Activated naive CD4-positive, alpha-beta T cell treated with anti-CD3 and anti-CD28 coated beads, Interleukin-2, amount 50 U/mL, for 24 hours (primary cell): ENCODE measurements around the gene FERMT1.
"Not testable (repeated sequence)": the region's sequence is repeated elsewhere in the genome, so short reads cannot be mapped to it uniquely, and the experiment has no call there.

Experiments used
- H3K27ac Mint-ChIP-seq: one replicate; pipeline ENCODE4 v1.8.0; 2021; ENCODE audit warnings: mild to moderate bottlenecking, mixed read lengths
- H3K27me3 Mint-ChIP-seq: one replicate; pipeline ENCODE4 v1.8.0; 2021; ENCODE audit warnings: mixed read lengths
- H3K36me3 Mint-ChIP-seq: one replicate; pipeline ENCODE4 v1.8.0; 2021; ENCODE audit warnings: mixed read lengths
- H3K4me1 Mint-ChIP-seq: one replicate; pipeline ENCODE4 v1.8.0; 2021; ENCODE audit warnings: mixed read lengths
- H3K4me3 Mint-ChIP-seq: one replicate; pipeline ENCODE4 v1.8.0; 2021; ENCODE audit warnings: mild to moderate bottlenecking, mixed read lengths
- H3K9me3 Mint-ChIP-seq: one replicate; pipeline ENCODE4 v1.8.0; 2021; ENCODE audit warnings: mixed read lengths

The FERMT1 gene

DNA sequence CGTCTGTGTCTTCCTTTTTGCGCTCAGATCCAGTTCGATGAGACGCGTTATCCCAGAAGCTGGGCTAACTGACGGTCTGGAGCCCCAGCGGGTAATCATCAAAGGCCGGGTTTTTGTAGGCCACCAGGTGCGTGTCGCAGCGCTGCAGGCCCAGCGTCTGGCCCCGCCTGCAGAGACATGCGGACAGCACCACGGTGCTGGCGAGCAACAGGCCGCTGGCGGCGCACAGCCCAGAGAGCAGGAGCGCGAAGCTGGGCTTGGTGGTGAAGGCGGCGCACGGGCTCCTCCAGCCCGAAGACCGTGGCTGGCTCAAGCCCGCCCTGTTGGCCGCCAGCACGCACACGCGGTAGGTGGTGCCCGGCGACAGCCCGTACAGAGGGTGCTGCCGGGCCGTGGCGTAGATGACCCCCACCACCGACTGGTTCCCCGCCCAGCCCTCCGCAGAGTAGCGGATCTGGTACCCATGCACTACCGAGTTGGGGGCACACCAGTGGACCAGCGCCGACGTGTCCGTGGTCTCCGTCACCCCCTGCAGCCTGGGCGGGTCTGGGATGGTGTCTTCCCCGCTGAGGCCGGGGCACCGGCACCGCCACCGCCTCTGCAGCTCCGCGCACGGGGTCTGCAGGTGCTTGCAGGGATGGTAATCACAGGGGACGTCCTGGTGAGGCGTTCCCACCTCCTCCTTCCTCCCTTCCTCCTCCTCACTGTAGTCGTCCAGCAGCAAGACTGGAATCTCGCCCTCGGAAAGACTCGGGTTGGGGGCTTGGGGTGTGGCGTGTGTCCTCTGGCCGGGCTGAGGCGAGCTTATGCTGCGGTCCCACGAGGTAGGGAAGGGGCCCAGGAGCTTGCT, 81.6 kb downstream of the FERMT1 start:
- H3K36me3 Mint-ChIP-seq = peaks cover 20% of the 10 kb centered on the region
- H3K27ac Mint-ChIP-seq = no peak overlapping the region
- H3K4me1 Mint-ChIP-seq = no peaks in the 10 kb centered on the region
- H3K27me3 Mint-ChIP-seq = no peaks in the 10 kb centered on the region
- H3K4me3 Mint-ChIP-seq = no peak overlapping the region
- H3K9me3 Mint-ChIP-seq = no peaks in the 10 kb centered on the region

DNA sequence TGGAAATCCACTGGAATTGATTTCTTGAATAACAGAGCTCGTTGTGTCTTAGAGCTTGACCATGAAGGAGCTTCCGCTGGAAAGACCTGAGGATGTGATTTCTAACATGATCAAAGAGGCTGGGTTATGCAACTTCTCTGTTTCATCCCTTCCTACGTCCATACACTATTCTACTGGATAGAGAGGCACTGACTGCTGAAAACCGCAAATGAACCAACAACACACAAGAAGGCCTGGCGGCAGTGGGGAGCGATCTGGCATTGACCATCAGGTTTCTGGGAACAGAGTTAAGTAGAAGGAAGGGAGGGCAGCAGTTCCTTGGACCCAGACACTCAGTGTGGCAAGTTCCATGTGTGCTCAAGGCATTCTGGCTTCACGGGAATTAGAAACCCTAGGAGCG, 82.3 kb downstream of the FERMT1 start:
- Mint-ChIP-seq H3K36me3 (peaks cover 21% of the 10 kb centered on the region), H3K4me1 (no peaks in the 10 kb centered on the region), H3K27ac (no peak overlapping the region), H3K9me3 (no peaks in the 10 kb centered on the region), H3K4me3 (no peak overlapping the region), H3K27me3 (no peaks in the 10 kb centered on the region)

- H3K27ac Mint-ChIP-seq = no peak overlapping the region
- H3K36me3 Mint-ChIP-seq = peaks cover 22% of the 10 kb centered on the region
- no peaks in the 10 kb centered on the region for H3K4me1 Mint-ChIP-seq
- no peaks in the 10 kb centered on the region for H3K27me3 Mint-ChIP-seq
- H3K4me3 Mint-ChIP-seq = no peak overlapping the region
- H3K9me3 Mint-ChIP-seq = no peaks in the 10 kb centered on the region
Observed at GRCh38 chr20:6039766-6040165, 83.1 kb downstream of the FERMT1 start.

DNA sequence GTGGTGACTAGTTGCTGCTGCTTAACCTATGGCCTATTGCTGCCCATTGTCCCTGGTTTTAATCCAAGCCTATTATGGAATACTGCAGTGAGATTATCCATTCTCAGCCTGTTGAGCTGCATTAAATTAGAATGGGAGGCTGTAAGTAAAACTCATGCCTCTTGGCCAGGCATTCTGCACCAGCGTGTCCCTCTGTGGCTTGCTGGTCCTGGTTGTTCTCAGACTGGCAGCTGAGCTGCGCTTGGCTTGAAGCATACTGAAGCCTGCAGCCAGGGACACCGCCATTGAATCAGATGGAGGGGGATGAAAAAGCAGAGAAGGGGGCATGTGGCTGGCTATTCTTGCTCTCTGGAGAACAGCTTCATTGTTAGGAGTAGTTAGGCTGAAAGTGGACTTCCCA, 84.6 kb downstream of the FERMT1 start:
- no peaks in the 10 kb centered on the region for H3K27me3 Mint-ChIP-seq
- no peak overlapping the region for H3K27ac Mint-ChIP-seq
- peaks cover 3% of the 10 kb centered on the region for H3K4me1 Mint-ChIP-seq
- H3K36me3 Mint-ChIP-seq = peaks cover 31% of the 10 kb centered on the region
- no peaks in the 10 kb centered on the region for H3K9me3 Mint-ChIP-seq
- no peak overlapping the region for H3K4me3 Mint-ChIP-seq

DNA sequence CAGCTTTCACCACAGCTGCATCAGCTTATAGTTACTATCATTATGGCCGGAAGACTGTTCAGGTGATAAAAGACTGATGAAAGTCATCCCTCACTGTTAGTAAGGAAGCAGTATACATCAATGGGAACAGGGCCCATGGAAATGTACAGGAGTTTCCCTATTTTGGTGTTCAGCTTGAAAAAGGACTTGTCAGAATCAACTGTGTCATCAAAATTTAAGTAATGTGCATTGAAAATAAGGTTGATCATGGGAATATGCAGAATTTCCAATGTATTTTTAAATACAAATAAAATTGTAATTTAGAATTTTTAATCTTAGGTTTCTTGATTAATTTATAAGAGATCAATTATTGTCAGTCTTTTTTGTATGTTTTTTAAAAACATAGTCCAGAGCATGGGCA, 85.7 kb downstream of the FERMT1 start:
- Mint-ChIP-seq H3K4me1 (peaks cover 3% of the 10 kb centered on the region), H3K4me3 (no peak overlapping the region), H3K27ac (no peak overlapping the region), H3K36me3 (peaks cover 30% of the 10 kb centered on the region), H3K9me3 (no peaks in the 10 kb centered on the region), H3K27me3 (no peaks in the 10 kb centered on the region)

DNA sequence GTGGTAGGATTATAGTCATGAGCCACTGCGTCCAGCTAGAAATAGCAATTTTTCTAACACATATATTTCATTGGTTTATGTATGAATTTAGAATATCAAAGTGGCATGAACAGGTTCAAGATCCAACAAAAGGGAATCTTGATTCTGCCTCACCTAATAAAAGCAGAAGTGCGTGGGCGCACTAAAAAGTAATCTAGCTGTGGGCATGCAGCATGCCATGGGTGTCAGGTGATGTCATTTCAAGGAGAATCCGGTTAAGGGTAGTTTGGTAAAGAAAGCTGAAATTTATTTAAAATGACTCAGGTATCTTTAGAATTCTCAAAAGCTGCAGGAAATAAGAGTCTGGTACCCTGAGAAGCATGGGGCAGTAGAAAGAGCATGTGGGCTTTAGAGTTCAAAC, 86.6 kb downstream of the FERMT1 start:
- Mint-ChIP-seq H3K4me1 (peaks cover 6% of the 10 kb centered on the region), H3K4me3 (no peak overlapping the region), H3K27me3 (no peaks in the 10 kb centered on the region), H3K36me3 (peaks cover 30% of the 10 kb centered on the region), H3K9me3 (no peaks in the 10 kb centered on the region), H3K27ac (no peak overlapping the region)

- Mint-ChIP-seq H3K27ac (peak overlapping the region; percentile 9), H3K36me3 (peaks cover 19% of the 10 kb centered on the region), H3K9me3 (no peaks in the 10 kb centered on the region), H3K4me3 (no peak overlapping the region), H3K27me3 (no peaks in the 10 kb centered on the region), H3K4me1 (peaks cover 22% of the 10 kb centered on the region)
Observed at GRCh38 chr20:6034134-6034969, 88.5 kb downstream of the FERMT1 start.

DNA sequence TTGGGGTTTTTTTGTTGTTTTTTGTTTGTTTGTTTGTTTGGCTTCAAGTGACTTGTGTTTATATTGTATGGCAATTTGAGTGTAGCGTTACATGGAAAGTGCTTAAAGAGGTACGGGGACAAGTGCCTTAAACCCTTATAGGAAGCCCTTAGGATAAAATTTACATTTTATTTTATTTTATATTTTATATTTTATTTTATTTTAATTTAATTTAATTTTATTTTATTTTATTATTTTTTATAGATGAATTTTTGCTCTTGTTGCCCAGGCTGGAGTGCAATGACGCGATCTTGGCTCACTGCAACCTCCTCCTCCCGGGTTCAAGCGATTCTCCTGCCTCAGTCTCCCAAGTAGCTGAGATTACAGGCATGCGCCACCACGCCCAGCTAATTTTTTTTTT, 89.9 kb downstream of the FERMT1 start:
- H3K27ac Mint-ChIP-seq, H3K4me3 Mint-ChIP-seq, H3K27me3 Mint-ChIP-seq, H3K9me3 Mint-ChIP-seq: not testable (repeated sequence)
- H3K4me1 Mint-ChIP-seq = peaks cover 32% of the 10 kb centered on the region
- peaks cover 21% of the 10 kb centered on the region for H3K36me3 Mint-ChIP-seq

DNA sequence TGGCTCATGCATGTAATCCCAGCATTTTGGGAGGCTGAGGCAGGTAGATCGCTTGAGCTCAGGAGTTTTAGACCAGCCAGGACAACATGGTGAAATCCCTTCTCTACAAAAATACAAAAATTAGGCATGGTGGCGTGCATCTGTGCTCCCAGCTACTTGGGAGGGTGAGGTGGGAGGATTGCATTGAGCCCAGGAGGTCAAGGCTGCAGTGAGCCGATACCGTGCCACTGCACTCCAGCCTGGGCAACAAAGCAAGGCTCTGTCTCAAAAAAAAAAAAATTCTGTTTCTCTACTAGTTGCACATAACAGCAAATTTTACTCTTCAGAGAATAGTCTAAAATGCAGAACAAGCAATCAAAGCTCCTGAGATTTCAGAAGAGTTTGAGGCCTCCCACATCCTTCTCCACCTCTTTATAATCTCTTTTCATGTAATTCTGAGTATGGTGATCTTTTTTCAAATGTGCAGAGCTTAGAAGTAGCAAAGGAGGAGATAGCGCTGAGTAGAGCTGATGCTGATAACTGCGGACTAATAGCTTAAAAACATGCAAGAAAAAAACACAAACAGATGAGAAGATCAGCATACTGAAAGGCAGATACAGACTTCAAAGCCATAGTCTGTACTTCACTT, 92.3 kb downstream of the FERMT1 start:
- H3K27ac Mint-ChIP-seq = peak overlapping the region; percentile 25
- no peaks in the 10 kb centered on the region for H3K27me3 Mint-ChIP-seq
- peaks cover 22% of the 10 kb centered on the region for H3K36me3 Mint-ChIP-seq
- no peaks in the 10 kb centered on the region for H3K9me3 Mint-ChIP-seq
- peaks cover 43% of the 10 kb centered on the region for H3K4me1 Mint-ChIP-seq
- peak overlapping the region; percentile 20 for H3K4me3 Mint-ChIP-seq

DNA sequence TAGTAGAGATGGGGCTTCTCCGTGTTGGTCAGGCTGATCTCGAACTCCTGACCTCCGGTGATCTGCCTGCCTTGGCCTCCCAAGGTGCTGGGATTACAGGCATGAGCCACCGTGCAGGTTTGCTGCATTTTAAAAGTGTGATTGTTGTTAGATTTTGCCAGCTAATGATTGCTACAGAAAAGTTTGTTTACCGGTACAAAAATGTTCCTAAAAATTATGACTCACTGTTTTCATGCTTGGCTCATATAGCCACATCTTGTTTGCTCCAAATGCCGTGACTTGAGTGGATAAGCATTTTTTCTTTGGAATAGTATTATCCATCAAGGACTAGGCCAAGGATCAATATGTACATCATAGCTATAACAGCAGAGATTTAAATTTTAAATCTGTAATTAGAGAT, 93.3 kb downstream of the FERMT1 start:
- H3K27me3 Mint-ChIP-seq = no peaks in the 10 kb centered on the region
- H3K4me3 Mint-ChIP-seq = no peak overlapping the region
- peaks cover 47% of the 10 kb centered on the region for H3K4me1 Mint-ChIP-seq
- peaks cover 27% of the 10 kb centered on the region for H3K36me3 Mint-ChIP-seq
- H3K27ac Mint-ChIP-seq = no peak overlapping the region
- H3K9me3 Mint-ChIP-seq = no peaks in the 10 kb centered on the region

DNA sequence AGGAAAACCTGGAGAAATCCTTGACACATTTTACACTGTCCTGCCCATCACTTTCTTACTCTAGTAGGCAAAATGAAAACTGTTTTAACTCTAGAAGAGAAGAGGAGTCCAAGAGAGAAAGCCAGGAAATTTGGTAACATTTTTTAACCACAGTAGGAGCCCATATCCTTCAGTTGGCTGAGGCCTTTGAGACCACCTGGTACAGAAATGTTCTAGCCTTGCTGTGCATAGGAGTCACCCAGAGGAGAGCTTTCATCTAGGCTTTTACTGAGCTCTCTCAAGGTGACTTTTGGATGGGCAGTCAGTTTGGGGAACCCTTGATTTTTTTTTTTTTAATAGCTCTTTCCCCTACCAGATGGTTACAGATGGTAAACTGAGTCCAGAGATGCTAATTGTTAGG, 94.0 kb downstream of the FERMT1 start:
- H3K36me3 Mint-ChIP-seq = peaks cover 29% of the 10 kb centered on the region
- H3K9me3 Mint-ChIP-seq = no peaks in the 10 kb centered on the region
- H3K4me1 Mint-ChIP-seq = peaks cover 45% of the 10 kb centered on the region
- H3K27ac Mint-ChIP-seq = no peak overlapping the region
- H3K27me3 Mint-ChIP-seq = no peaks in the 10 kb centered on the region
- H3K4me3 Mint-ChIP-seq = no peak overlapping the region

- Mint-ChIP-seq H3K4me3 (no peak overlapping the region), H3K36me3 (peaks cover 35% of the 10 kb centered on the region), H3K9me3 (no peaks in the 10 kb centered on the region), H3K27me3 (no peaks in the 10 kb centered on the region), H3K4me1 (peaks cover 53% of the 10 kb centered on the region), H3K27ac (no peak overlapping the region)
Observed at GRCh38 chr20:6026051-6026450, 96.8 kb downstream of the FERMT1 start.
